Keratinocyte (primary cell): ENCODE results near the gene NRP1. TPM values are rescaled to one million over a fixed set of nuclear protein-coding genes. Genes with fewer than 3 reads are reported as not detected.
A peak's percentile ranks its signal among the peaks of the same experiment; 100 is the strongest.

ENCODE experiments used
- DNase-seq: peaks from one replicate; pipeline ENCODE4 v3.0.0-alpha.2; 2011; ENCODE audit warnings: low read depth, missing footprints, low spot score
- FAIRE-seq: peaks from 2 replicates; lab custom pipeline; 2011; peaks lifted over from hg19 to GRCh38; lab: Jason Lieb, UNC
- H2AFZ ChIP-seq: 2 replicates; pipeline ENCODE4 v1.6.0; 2012; ENCODE audit warnings: low read length, control low read depth, inconsistent platforms; ENCODE audit not compliant: control insufficient read depth
- H3K27ac ChIP-seq: 2 replicates; pipeline ENCODE4 v1.5.1; 2011; ENCODE audit warnings: low read length; ENCODE audit not compliant: control insufficient read depth, insufficient read depth
- H3K27me3 ChIP-seq: 3 replicates; pipeline ENCODE4 v1.6.0; 2011; ENCODE audit warnings: low read length; ENCODE audit not compliant: control insufficient read depth, insufficient read depth; ENCODE audit errors: extremely low read depth
- H3K36me3 ChIP-seq, 2 experiments: 2 replicates in 1 of 2; 3 replicates in 1 of 2; pipeline ENCODE4 v1.5.1; 2011; ENCODE audit warnings: low read length in 2 of 2, mild to moderate bottlenecking in 1 of 2; ENCODE audit not compliant: control insufficient read depth in 2 of 2, insufficient read depth in 2 of 2; ENCODE audit errors: extremely low read depth in 1 of 2
- H3K4me1 ChIP-seq: 3 replicates; pipeline ENCODE4 v1.5.1; 2011; ENCODE audit warnings: low read length; ENCODE audit not compliant: control insufficient read depth, insufficient read depth; ENCODE audit errors: extremely low read depth
- H3K4me2 ChIP-seq: 3 replicates; pipeline ENCODE4 v1.6.0; 2011; ENCODE audit warnings: low read depth, low read length; ENCODE audit not compliant: control insufficient read depth, insufficient read depth; ENCODE audit errors: extremely low read depth
- H3K4me3 ChIP-seq, 3 experiments: fragments of 200-600 bp in 1 of 3; sonication (generic) in 1 of 3; 2 replicates in 2 of 3; 3 replicates in 1 of 3; pipeline ENCODE4 v1.5.1; 2011 to 2016; ENCODE audit warnings: low read length in 3 of 3, mild to moderate bottlenecking in 3 of 3, control low read depth in 2 of 3, inconsistent platforms in 1 of 3, low read depth in 1 of 3, mixed read lengths in 1 of 3, mixed run types in 1 of 3, moderate library complexity in 1 of 3; ENCODE audit not compliant: control insufficient read depth in 2 of 3, insufficient read depth in 2 of 3; ENCODE audit errors: extremely low read depth in 1 of 3
- H3K79me2 ChIP-seq: 2 replicates; pipeline ENCODE4 v1.6.0; 2012; ENCODE audit warnings: low read length; ENCODE audit not compliant: control insufficient read depth, insufficient read depth
- H3K9ac ChIP-seq: 3 replicates; pipeline ENCODE4 v1.6.0; 2011; ENCODE audit warnings: low read length; ENCODE audit not compliant: control insufficient read depth, insufficient read depth; ENCODE audit errors: extremely low read depth
- H3K9me1 ChIP-seq: 3 replicates; pipeline ENCODE4 v1.6.0; 2011; ENCODE audit warnings: low read length; ENCODE audit not compliant: control insufficient read depth, insufficient read depth; ENCODE audit errors: extremely low read depth
- H3K9me3 ChIP-seq: 2 replicates; pipeline ENCODE4 v1.5.1; 2012; ENCODE audit warnings: low read depth, low read length; ENCODE audit not compliant: control insufficient read depth
- H4K20me1 ChIP-seq: 3 replicates; pipeline ENCODE4 v1.6.0; 2011; ENCODE audit warnings: low read length; ENCODE audit not compliant: control insufficient read depth, insufficient read depth; ENCODE audit errors: extremely low read depth
- CTCF ChIP-seq, 3 experiments: IDR thresholded peaks in 1 of 3; conservative IDR thresholded peaks in 1 of 3; optimal IDR thresholded peaks in 1 of 3; 2 replicates in 2 of 3; 3 replicates in 1 of 3; pipeline versions ENCODE3 to v1.5.1; 2011; ENCODE audit warnings: low read length in 3 of 3, mild to moderate bottlenecking in 3 of 3, moderate library complexity in 2 of 3, control low read depth in 1 of 3, inconsistent platforms in 1 of 3; ENCODE audit not compliant: insufficient read depth in 2 of 3; ENCODE audit errors: extremely low read depth in 1 of 3
- EZH2 ChIP-seq: IDR thresholded peaks from one replicate; pipeline ENCODE4 v1.6.1; 2012; ENCODE audit warnings: inconsistent platforms, mild to moderate bottlenecking, low read length, moderate library complexity
- dilution Hi-C: fragments of 300-500 bp; cut with MboI; formaldehyde crosslinking; loops from one replicate; pipeline ENCODE4 v1.7.0; 2020; ENCODE audit warnings: low sequenced_read_pairs; ENCODE audit not compliant: extremely low pct_ligation_motif_present
- polyA plus RNA-seq, 5 experiments: library from polyadenylated mRNA; depleted of rRNA in 3 of 5; stranded (reverse) in 3 of 5; stranded (forward) in 1 of 5; unstranded in 1 of 5; fragments of >200 nt; gene quantifications; 1 replicate in 1 of 5; 2 replicates in 3 of 5; 3 replicates in 1 of 5; pipeline versions ENCODE4 v1.2.1 to v1.2.3, GENCODE V29; 2011 to 2012; ENCODE audit warnings: missing spikeins in 2 of 5, low read depth in 1 of 5, low replicate concordance in 1 of 5

NRP1 gene
- polyA plus RNA-seq, 1 donor (not counting 4 experiments of a cell fraction or from before 2014, with no cell fraction given), result 36.2 TPM

- FAIRE-seq (peak; percentile 53), DNase-seq (no peak)
- H3K27me3 ChIP-seq, result no peaks in the 10 kb centered on the region
- peaks cover 55% of the 10 kb centered on the region for H3K79me2 ChIP-seq
- H3K4me2 ChIP-seq, result peak overlapping the region; percentile 100
- H3K9me3 ChIP-seq, result no peaks in the 10 kb centered on the region
- no peaks in the 10 kb centered on the region for H3K9me1 ChIP-seq
- H3K27ac ChIP-seq, result peak overlapping the region; percentile 94
- no peaks in the 10 kb centered on the region for H4K20me1 ChIP-seq
- H2AFZ ChIP-seq, result peak overlapping the region; percentile 82
- TF ChIP-seq CTCF (optimal IDR thresholded peaks at IDR 0.05 in 1 of 3, IDR thresholded peaks at IDR 0.05 in 1 of 3, conservative IDR thresholded peaks at IDR 0.05 in 1 of 3; ENCODE audit: extremely low read depth in 1 of 3, insufficient read depth in 2 of 3, low read length in 3 of 3) (peak; percentile 45 to 90 (median 65)), EZH2 (no peak)
- dilution Hi-C loops, result no loop called here
- H3K4me1 ChIP-seq, result peaks cover 22% of the 10 kb centered on the region
- peak overlapping the region; percentile 63 to 97 (median 89) for H3K4me3 ChIP-seq
- H3K9ac ChIP-seq, result peak overlapping the region; percentile 96
- peaks cover 0 to 10% of the 10 kb centered on the region in 2 experiments for H3K36me3 ChIP-seq
Measured at GRCh38 chr10:33334805-33335550, 511 bp upstream of the NRP1 start.

GRCh38 chr10:33333260-33334101, 986 bp downstream of the NRP1 start:
- FAIRE-seq (peak; percentile 23), DNase-seq (no peak)
- peak overlapping the region; percentile 75 for H2AFZ ChIP-seq
- H3K4me2 ChIP-seq, result peak overlapping the region; percentile 100
- H3K4me1 ChIP-seq, result peaks cover 23% of the 10 kb centered on the region
- peak overlapping the region; percentile 63 to 97 (median 89) for H3K4me3 ChIP-seq
- peaks cover 0 to 24% of the 10 kb centered on the region in 2 experiments for H3K36me3 ChIP-seq
- H3K27ac ChIP-seq, result peak overlapping the region; percentile 94
- H4K20me1 ChIP-seq, result no peaks in the 10 kb centered on the region
- H3K9me3 ChIP-seq, result no peaks in the 10 kb centered on the region
- dilution Hi-C loops, result no loop called here
- TF ChIP-seq EZH2 (no peak), CTCF (optimal IDR thresholded peaks at IDR 0.05 in 1 of 3, IDR thresholded peaks at IDR 0.05 in 1 of 3, conservative IDR thresholded peaks at IDR 0.05 in 1 of 3; ENCODE audit: extremely low read depth in 1 of 3, insufficient read depth in 2 of 3, low read length in 3 of 3) (no peak)
- H3K27me3 ChIP-seq, result no peaks in the 10 kb centered on the region
- no peaks in the 10 kb centered on the region for H3K9me1 ChIP-seq
- H3K9ac ChIP-seq, result peak overlapping the region; percentile 96
- peaks cover 70% of the 10 kb centered on the region for H3K79me2 ChIP-seq
